ENCODE measurements around the gene TSPAN33.

Gene TSPAN33

DNA sequence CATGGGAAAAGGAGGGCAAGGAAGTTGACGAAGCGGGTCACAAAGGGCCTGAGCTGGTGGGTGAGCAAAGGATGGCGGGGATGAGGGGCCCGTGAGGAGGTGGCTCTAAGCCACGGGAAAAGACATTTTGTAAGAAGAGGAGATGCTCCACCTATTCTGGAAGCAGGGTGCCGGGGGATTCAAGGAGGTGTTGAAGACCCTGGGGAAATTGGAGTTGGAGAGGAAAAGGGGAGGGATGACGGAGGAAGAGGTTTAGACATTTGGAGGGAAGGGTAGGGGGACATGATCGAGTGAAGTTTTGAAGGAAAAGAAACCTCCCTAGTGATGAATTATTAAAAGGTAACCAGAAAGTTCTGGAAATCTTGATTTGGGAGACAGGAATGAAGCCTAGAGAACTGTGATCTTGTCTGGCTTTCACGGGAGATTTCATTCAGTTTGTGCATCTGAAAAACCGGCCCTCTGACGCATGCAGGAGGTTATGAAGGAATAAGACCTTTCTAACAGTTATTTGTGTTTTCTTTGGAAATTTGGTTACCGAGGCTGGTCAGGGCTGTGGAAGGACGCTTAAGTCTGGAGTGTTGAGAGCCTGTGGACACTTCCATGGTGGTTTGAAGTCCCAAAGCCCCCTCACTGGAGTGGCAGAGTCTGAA lies 45.3 kb downstream of the TSPAN33 start:
- TF ChIP-seq ZNF366 (tag by site-specific recombination; conservative IDR thresholded peaks at IDR 0.05), result peak; percentile 75
- 0 out of 2 replicates have a peak, but pooled peaks have one; percentile 10 for TF ChIP-seq ZNF24 (tag by site-specific recombination; IDR thresholded peaks at IDR 0.05)
- TF ChIP-seq, protein P1, sequence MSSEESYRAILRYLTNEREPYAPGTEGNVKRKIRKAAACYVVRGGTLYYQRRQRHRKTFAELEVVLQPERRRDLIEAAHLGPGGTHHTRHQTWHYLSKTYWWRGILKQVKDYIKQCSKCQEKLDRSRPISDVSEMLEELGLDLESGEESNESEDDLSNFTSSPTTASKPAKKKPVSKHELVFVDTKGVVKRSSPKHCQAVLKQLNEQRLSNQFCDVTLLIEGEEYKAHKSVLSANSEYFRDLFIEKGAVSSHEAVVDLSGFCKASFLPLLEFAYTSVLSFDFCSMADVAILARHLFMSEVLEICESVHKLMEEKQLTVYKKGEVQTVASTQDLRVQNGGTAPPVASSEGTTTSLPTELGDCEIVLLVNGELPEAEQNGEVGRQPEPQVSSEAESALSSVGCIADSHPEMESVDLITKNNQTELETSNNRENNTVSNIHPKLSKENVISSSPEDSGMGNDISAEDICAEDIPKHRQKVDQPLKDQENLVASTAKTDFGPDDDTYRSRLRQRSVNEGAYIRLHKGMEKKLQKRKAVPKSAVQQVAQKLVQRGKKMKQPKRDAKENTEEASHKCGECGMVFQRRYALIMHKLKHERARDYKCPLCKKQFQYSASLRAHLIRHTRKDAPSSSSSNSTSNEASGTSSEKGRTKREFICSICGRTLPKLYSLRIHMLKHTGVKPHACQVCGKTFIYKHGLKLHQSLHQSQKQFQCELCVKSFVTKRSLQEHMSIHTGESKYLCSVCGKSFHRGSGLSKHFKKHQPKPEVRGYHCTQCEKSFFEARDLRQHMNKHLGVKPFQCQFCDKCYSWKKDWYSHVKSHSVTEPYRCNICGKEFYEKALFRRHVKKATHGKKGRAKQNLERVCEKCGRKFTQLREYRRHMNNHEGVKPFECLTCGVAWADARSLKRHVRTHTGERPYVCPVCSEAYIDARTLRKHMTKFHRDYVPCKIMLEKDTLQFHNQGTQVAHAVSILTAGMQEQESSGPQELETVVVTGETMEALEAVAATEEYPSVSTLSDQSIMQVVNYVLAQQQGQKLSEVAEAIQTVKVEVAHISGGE (tag by site-specific recombination; conservative IDR thresholded peaks at IDR 0.05; ENCODE audit: low read depth), result 0 out of 2 replicates have a peak, but pooled peaks have one; percentile 17
- TF ChIP-seq, protein P2, sequence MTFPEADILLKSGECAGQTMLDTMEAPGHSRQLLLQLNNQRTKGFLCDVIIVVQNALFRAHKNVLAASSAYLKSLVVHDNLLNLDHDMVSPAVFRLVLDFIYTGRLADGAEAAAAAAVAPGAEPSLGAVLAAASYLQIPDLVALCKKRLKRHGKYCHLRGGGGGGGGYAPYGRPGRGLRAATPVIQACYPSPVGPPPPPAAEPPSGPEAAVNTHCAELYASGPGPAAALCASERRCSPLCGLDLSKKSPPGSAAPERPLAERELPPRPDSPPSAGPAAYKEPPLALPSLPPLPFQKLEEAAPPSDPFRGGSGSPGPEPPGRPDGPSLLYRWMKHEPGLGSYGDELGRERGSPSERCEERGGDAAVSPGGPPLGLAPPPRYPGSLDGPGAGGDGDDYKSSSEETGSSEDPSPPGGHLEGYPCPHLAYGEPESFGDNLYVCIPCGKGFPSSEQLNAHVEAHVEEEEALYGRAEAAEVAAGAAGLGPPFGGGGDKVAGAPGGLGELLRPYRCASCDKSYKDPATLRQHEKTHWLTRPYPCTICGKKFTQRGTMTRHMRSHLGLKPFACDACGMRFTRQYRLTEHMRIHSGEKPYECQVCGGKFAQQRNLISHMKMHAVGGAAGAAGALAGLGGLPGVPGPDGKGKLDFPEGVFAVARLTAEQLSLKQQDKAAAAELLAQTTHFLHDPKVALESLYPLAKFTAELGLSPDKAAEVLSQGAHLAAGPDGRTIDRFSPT (tag by site-specific recombination; IDR thresholded peaks at IDR 0.05), result peak; percentile 4; the same call in 1 of the 2 replicates
- no peak for TF ChIP-seq ZNF660 (tag by site-specific recombination; IDR thresholded peaks at IDR 0.05)
- TF ChIP-seq ZNF221 (tag by site-specific recombination; IDR thresholded peaks at IDR 0.05; ENCODE audit: borderline replicate concordance), result no peak
- no peak for TF ChIP-seq ZNF23 (tag by site-specific recombination; IDR thresholded peaks at IDR 0.05; ENCODE audit: borderline replicate concordance)
- no peak for TF ChIP-seq ZNF623 (tag by site-specific recombination; IDR thresholded peaks at IDR 0.05)
- TF ChIP-seq ZNF311 (tag by site-specific recombination; IDR thresholded peaks at IDR 0.05; ENCODE audit: borderline replicate concordance), result no peak
- no peak for TF ChIP-seq ZNF394 (tag by site-specific recombination; IDR thresholded peaks at IDR 0.05; ENCODE audit: borderline replicate concordance)
- TF ChIP-seq, protein P3, sequence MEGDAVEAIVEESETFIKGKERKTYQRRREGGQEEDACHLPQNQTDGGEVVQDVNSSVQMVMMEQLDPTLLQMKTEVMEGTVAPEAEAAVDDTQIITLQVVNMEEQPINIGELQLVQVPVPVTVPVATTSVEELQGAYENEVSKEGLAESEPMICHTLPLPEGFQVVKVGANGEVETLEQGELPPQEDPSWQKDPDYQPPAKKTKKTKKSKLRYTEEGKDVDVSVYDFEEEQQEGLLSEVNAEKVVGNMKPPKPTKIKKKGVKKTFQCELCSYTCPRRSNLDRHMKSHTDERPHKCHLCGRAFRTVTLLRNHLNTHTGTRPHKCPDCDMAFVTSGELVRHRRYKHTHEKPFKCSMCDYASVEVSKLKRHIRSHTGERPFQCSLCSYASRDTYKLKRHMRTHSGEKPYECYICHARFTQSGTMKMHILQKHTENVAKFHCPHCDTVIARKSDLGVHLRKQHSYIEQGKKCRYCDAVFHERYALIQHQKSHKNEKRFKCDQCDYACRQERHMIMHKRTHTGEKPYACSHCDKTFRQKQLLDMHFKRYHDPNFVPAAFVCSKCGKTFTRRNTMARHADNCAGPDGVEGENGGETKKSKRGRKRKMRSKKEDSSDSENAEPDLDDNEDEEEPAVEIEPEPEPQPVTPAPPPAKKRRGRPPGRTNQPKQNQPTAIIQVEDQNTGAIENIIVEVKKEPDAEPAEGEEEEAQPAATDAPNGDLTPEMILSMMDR (tag by site-specific recombination; IDR thresholded peaks at IDR 0.05), result no peak
- TF ChIP-seq ZNF558 (tag by site-specific recombination; IDR thresholded peaks at IDR 0.05), result no peak
- TF ChIP-seq ZEB2 (tag by site-specific recombination; IDR thresholded peaks at IDR 0.05), result peak; percentile 13; the same call in 1 of the 2 replicates
- no peak for TF ChIP-seq ZNF521 (tag by site-specific recombination; IDR thresholded peaks at IDR 0.05)
- TF ChIP-seq ZFHX2 (tag by site-specific recombination; conservative IDR thresholded peaks at IDR 0.05), result 0 out of 2 replicates have a peak, but pooled peaks have one; percentile 3
- no peak for TF ChIP-seq ZNF664 (tag by site-specific recombination; IDR thresholded peaks at IDR 0.05)
- 0 out of 2 replicates have a peak, but pooled peaks have one; percentile 41 for TF ChIP-seq ZNF600 (tag by site-specific recombination; IDR thresholded peaks at IDR 0.05)
- TF ChIP-seq, protein P4, sequence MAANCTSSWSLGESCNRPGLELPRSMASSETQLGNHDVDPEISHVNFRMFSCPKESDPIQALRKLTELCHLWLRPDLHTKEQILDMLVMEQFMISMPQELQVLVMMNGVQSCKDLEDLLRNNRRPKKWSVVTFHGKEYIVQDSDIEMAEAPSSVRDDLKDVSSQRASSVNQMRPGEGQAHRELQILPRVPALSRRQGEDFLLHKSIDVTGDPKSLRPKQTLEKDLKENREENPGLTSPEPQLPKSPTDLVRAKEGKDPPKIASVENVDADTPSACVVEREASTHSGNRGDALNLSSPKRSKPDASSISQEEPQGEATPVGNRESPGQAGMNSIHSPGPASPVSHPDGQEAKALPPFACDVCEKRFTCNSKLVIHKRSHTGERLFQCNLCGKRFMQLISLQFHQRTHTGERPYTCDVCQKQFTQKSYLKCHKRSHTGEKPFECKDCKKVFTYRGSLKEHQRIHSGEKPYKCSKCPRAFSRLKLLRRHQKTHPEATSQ (tag by site-specific recombination; IDR thresholded peaks at IDR 0.05), result no peak
- TF ChIP-seq ZBTB20 (tag by site-specific recombination; IDR thresholded peaks at IDR 0.05), result peak; percentile 91; the same call in 1 of the 2 replicates
- peak; percentile 71 for TF ChIP-seq ZNF335 (tag by site-specific recombination; conservative IDR thresholded peaks at IDR 0.05)
- TF ChIP-seq ZBTB17 (tag by site-specific recombination; IDR thresholded peaks at IDR 0.05), result peak; percentile 43; the same call in 1 of the 2 replicates
- TF ChIP-seq ZNF76 (tag by site-specific recombination; IDR thresholded peaks at IDR 0.05; ENCODE audit: borderline replicate concordance, low read depth), result 0 out of 2 replicates have a peak, but pooled peaks have one; percentile 5
- no peak for TF ChIP-seq GFI1B (tag by site-specific recombination; IDR thresholded peaks at IDR 0.05)
- no peak for TF ChIP-seq ZNF239 (tag by site-specific recombination; IDR thresholded peaks at IDR 0.05)
- TF ChIP-seq, protein P5, sequence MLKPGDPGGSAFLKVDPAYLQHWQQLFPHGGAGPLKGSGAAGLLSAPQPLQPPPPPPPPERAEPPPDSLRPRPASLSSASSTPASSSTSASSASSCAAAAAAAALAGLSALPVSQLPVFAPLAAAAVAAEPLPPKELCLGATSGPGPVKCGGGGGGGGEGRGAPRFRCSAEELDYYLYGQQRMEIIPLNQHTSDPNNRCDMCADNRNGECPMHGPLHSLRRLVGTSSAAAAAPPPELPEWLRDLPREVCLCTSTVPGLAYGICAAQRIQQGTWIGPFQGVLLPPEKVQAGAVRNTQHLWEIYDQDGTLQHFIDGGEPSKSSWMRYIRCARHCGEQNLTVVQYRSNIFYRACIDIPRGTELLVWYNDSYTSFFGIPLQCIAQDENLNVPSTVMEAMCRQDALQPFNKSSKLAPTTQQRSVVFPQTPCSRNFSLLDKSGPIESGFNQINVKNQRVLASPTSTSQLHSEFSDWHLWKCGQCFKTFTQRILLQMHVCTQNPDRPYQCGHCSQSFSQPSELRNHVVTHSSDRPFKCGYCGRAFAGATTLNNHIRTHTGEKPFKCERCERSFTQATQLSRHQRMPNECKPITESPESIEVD (tag by site-specific recombination; IDR thresholded peaks at IDR 0.05), result no peak
- TF ChIP-seq ZNF701 (tag by site-specific recombination; IDR thresholded peaks at IDR 0.05), result no peak
- Histone ChIP-seq H3K27ac (ENCODE audit: extremely low read depth, low read depth, low read length) (peak overlapping the region; percentile 85; the same call in 1 of the 2 replicates), H3K4me3 (ENCODE audit: low read depth, low read length) (peak overlapping the region; percentile 87), H3K36me3 (ENCODE audit: control insufficient read depth in 2 of 2, insufficient read depth in 1 of 2, low read length in 2 of 2) (peaks cover 4 to 20% of the 10 kb centered on the region in 2 experiments; a peak in 2 of 3 replicates), H3K4me1 (ENCODE audit: control insufficient read depth, insufficient read depth, low read length) (no peaks in the 10 kb centered on the region; the same call in 1 of the 2 replicates), H3K9me3 (ENCODE audit: control insufficient read depth, insufficient read depth, low read depth, low read length) (no peaks in the 10 kb centered on the region)
- POLR2A ChIA-PET, result interaction anchor here (0.5 kb wide), 1 partner anchor 378 kb away, joined by 5 read pairs; no protein-coding TSS in a partner anchor
- CTCF ChIA-PET, result interaction anchor here (0.6 to 1.6 kb wide), 2 partner anchors 26 to 186 kb away, joined by 3 to 7 read pairs; no protein-coding TSS in a partner anchor

Data from HEK293 (cell line).